Astrocyte (in vitro differentiated cells and primary cell): ENCODE measurements around the gene PTGER4. TPM values are rescaled to one million over a fixed set of nuclear protein-coding genes. Genes with fewer than 3 reads are reported as not detected.

Experiments
- DNase-seq: peaks from one replicate; pipeline ENCODE4 v3.0.0-alpha.2; 2010; ENCODE audit warnings: low read depth
- FAIRE-seq: peaks from 2 replicates; lab custom pipeline; 2011; peaks lifted over from hg19 to GRCh38; lab: Jason Lieb, UNC
- H2AFZ ChIP-seq: 2 replicates; pipeline ENCODE4 v1.6.0; 2012; ENCODE audit warnings: low read depth, low read length, inconsistent platforms
- H3K27ac ChIP-seq: 2 replicates; pipeline ENCODE4 v1.5.1; 2011; ENCODE audit warnings: low read depth, low read length, inconsistent platforms
- H3K27me3 ChIP-seq: 2 replicates; pipeline ENCODE4 v1.6.0; 2011; ENCODE audit warnings: low read length, inconsistent platforms; ENCODE audit not compliant: insufficient read depth
- H3K36me3 ChIP-seq: 2 replicates; pipeline ENCODE4 v1.5.1; 2011; ENCODE audit warnings: low read length, inconsistent platforms; ENCODE audit not compliant: insufficient read depth
- H3K4me1 ChIP-seq: 2 replicates; pipeline ENCODE4 v1.5.1; 2011; ENCODE audit warnings: low read length, inconsistent platforms; ENCODE audit not compliant: insufficient read depth
- H3K4me2 ChIP-seq: 2 replicates; pipeline ENCODE4 v1.6.0; 2012; ENCODE audit warnings: low read length, inconsistent platforms
- H3K4me3 ChIP-seq: 2 replicates; pipeline ENCODE4 v1.5.1; 2011; ENCODE audit warnings: low read depth, mild to moderate bottlenecking, low read length, inconsistent platforms; ENCODE audit not compliant: insufficient read depth
- H3K79me2 ChIP-seq: 2 replicates; pipeline ENCODE4 v1.6.0; 2012; ENCODE audit warnings: mild to moderate bottlenecking, low read length, inconsistent platforms; ENCODE audit not compliant: insufficient read depth
- H3K9ac ChIP-seq: 2 replicates; pipeline ENCODE4 v1.6.0; 2012; ENCODE audit warnings: mild to moderate bottlenecking, low read length, inconsistent platforms
- H3K9me3 ChIP-seq: 2 replicates; pipeline ENCODE4 v1.5.1; 2012; ENCODE audit warnings: low read depth, mild to moderate bottlenecking, low read length, inconsistent platforms; ENCODE audit not compliant: insufficient read depth
- H4K20me1 ChIP-seq: 2 replicates; pipeline ENCODE4 v1.6.0; 2012; ENCODE audit warnings: low read length, inconsistent platforms; ENCODE audit not compliant: insufficient read depth
- H3K27ac Mint-ChIP-seq: one replicate; pipeline ENCODE4 v1.8.0; 2021; ENCODE audit warnings: mild to moderate bottlenecking, mixed read lengths; ENCODE audit not compliant: unreplicated experiment
- H3K27me3 Mint-ChIP-seq: one replicate; pipeline ENCODE4 v1.8.0; 2021; ENCODE audit warnings: low read depth, mixed read lengths; ENCODE audit not compliant: unreplicated experiment
- H3K36me3 Mint-ChIP-seq: one replicate; pipeline ENCODE4 v1.8.0; 2021; ENCODE audit warnings: low read depth, mixed read lengths; ENCODE audit not compliant: unreplicated experiment
- H3K4me1 Mint-ChIP-seq: one replicate; pipeline ENCODE4 v1.8.0; 2021; ENCODE audit warnings: low read depth, mixed read lengths; ENCODE audit not compliant: unreplicated experiment
- H3K4me3 Mint-ChIP-seq: one replicate; pipeline ENCODE4 v1.8.0; 2021; ENCODE audit warnings: mild to moderate bottlenecking, moderate library complexity, mixed read lengths; ENCODE audit not compliant: unreplicated experiment
- H3K9me3 Mint-ChIP-seq: one replicate; pipeline ENCODE4 v1.8.0; 2021; ENCODE audit warnings: mild to moderate bottlenecking, mixed read lengths; ENCODE audit not compliant: unreplicated experiment
- CTCF ChIP-seq: IDR thresholded peaks from 2 replicates; pipeline ENCODE4 v1.5.1; 2011; ENCODE audit warnings: low read depth, mild to moderate bottlenecking, inconsistent platforms, low read length, moderate library complexity; ENCODE audit not compliant: insufficient read depth
- EZH2 ChIP-seq: IDR thresholded peaks from 2 replicates; pipeline ENCODE4 v1.6.1; 2012; ENCODE audit warnings: mild to moderate bottlenecking, low read length, inconsistent platforms; ENCODE audit not compliant: insufficient read depth
- total RNA-seq: library from RNA; stranded (reverse); gene quantifications from 2 replicates; pipeline ENCODE4 v1.2.1, GENCODE V29; 2021

The PTGER4 gene
- total RNA-seq, 1 donor from 2014 or later = 8.6 TPM

DNA sequence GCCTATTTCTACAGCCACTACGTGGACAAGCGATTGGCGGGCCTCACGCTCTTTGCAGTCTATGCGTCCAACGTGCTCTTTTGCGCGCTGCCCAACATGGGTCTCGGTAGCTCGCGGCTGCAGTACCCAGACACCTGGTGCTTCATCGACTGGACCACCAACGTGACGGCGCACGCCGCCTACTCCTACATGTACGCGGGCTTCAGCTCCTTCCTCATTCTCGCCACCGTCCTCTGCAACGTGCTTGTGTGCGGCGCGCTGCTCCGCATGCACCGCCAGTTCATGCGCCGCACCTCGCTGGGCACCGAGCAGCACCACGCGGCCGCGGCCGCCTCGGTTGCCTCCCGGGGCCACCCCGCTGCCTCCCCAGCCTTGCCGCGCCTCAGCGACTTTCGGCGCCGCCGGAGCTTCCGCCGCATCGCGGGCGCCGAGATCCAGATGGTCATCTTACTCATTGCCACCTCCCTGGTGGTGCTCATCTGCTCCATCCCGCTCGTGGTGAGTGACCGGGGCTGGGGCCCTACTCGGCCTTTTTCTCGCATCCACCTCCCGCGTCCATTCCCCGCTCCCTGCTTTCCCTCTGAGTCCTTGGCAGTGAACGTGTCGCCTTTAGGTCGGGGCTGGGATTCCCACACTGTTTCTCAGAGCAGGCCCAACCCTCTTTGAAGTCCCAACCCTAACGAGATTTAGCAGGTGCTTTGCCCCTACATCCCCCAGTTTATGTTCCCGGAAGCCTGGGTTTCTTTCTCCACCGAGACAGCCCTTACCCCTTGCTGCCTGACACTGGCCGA lies 1.8 kb downstream of the PTGER4 start:
- H3K27me3 Mint-ChIP-seq = peaks cover 20% of the 10 kb centered on the region
- FAIRE-seq (no peak), DNase-seq (no peak)
- peak overlapping the region; percentile 79 for H3K4me3 ChIP-seq
- H3K36me3 Mint-ChIP-seq = peaks cover 6% of the 10 kb centered on the region
- peaks cover 21% of the 10 kb centered on the region for H3K4me1 Mint-ChIP-seq
- H3K4me1 ChIP-seq = peaks cover 37% of the 10 kb centered on the region
- H3K9ac ChIP-seq = peak overlapping the region; percentile 85
- no peak for TF ChIP-seq EZH2
- no peak for TF ChIP-seq CTCF
- peak overlapping the region; percentile 96 for H3K4me2 ChIP-seq
- H3K27me3 ChIP-seq = no peaks in the 10 kb centered on the region
- peak overlapping the region; percentile 73 for H2AFZ ChIP-seq
- peaks cover 43% of the 10 kb centered on the region for H3K79me2 ChIP-seq
- no peak overlapping the region for H3K27ac ChIP-seq
- no peaks in the 10 kb centered on the region for H3K9me3 ChIP-seq
- no peak overlapping the region for H3K27ac Mint-ChIP-seq
- H4K20me1 ChIP-seq = peaks cover 9% of the 10 kb centered on the region
- H3K9me3 Mint-ChIP-seq = peaks cover 4% of the 10 kb centered on the region
- H3K36me3 ChIP-seq = no peaks in the 10 kb centered on the region
- H3K4me3 Mint-ChIP-seq = peak overlapping the region; percentile 92

DNA sequence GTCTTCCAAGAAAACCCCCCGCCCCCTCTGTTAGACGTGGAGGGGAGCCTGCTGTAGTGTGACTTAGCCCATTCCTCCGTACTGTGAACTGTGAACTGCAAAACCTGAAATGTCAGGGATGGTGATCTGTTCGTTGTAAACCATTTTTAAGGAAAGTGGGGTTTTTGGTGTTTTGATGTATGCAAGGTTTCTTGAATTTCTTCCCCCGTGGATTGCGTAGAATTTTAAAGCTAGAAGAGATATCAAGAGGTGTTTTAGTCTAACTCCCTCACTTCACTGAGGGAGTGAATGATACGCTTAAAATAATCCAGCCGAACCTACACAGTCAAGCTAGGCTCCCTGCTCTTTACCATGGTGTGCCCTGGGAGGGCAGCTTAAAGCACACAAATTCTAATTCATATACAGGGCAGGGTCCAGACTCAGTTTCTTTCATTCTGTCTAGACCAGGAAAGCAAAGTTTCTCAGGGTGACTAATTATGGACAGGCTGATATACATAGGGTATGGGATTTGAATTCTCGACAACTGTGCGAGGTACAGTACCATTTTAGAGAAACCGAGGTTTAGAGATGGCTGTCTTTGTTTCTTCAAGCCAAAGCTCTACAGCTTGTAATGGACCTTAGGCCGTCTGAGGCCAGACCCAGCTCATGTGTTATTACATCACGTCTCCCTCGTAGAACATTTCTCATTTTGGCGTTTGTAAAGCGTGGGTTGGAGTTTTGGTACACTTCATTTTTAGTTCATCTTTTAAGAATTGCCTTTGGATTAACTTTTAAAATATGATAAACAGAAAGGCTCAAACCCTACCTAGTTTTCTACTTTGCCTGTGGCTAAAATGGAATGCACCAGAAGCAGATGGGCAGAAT lies 2.7 kb downstream of the PTGER4 start:
- Histone ChIP-seq H3K9ac (peak overlapping the region; percentile 85), H3K9me3 (no peaks in the 10 kb centered on the region), H3K36me3 (no peaks in the 10 kb centered on the region), H3K27ac (no peak overlapping the region), H3K4me3 (peak overlapping the region; percentile 79), H4K20me1 (peaks cover 9% of the 10 kb centered on the region), H3K27me3 (no peaks in the 10 kb centered on the region), H3K4me2 (peak overlapping the region; percentile 96), H2AFZ (no peak overlapping the region), H3K79me2 (peaks cover 44% of the 10 kb centered on the region), H3K4me1 (peaks cover 28% of the 10 kb centered on the region)
- peaks cover 15% of the 10 kb centered on the region for H3K4me1 Mint-ChIP-seq
- H3K9me3 Mint-ChIP-seq = peaks cover 4% of the 10 kb centered on the region
- peaks cover 6% of the 10 kb centered on the region for H3K36me3 Mint-ChIP-seq
- H3K27ac Mint-ChIP-seq = no peak overlapping the region
- FAIRE-seq (no peak), DNase-seq (no peak)
- peak overlapping the region; percentile 79 for H3K4me3 Mint-ChIP-seq
- TF ChIP-seq CTCF (no peak), EZH2 (no peak)
- H3K27me3 Mint-ChIP-seq = peaks cover 20% of the 10 kb centered on the region
